HS-5 (cell line): Measurements from ENCODE around the gene ANKRA2.

Experiments
- DNase-seq: peaks from one replicate; pipeline ENCODE4 v3.0.0-alpha.2; 2012; ENCODE audit warnings: low read depth

The ANKRA2 gene

GRCh38 chr5:73565139-73565968 lies at the start of gene ANKRA2, which contains the start of gene UTP15:
Gene ANKRA2 (minus strand): TSS chr5:73565639. CDS start chr5:73562881, 2,758 bp downstream.
Gene UTP15 (plus strand): TSS chr5:73565743. CDS start chr5:73567345, 1,602 bp downstream.
- peak; percentile 91 for DNase-seq

- DNase-seq = no peak
Observed at GRCh38 chr5:73615085-73615484, 49.6 kb upstream of the ANKRA2 start.

- DNase-seq = no peak
Observed at GRCh38 chr5:73612799-73613198, 47.4 kb upstream of the ANKRA2 start.

- DNase-seq = no peak
Observed at GRCh38 chr5:73607228-73607627, 41.8 kb upstream of the ANKRA2 start.

- DNase-seq = no peak
Observed at GRCh38 chr5:73606206-73606753, 40.8 kb upstream of the ANKRA2 start.

GRCh38 chr5:73605223-73606087 lies 40.0 kb upstream of the ANKRA2 start:
- DNase-seq = no peak

GRCh38 chr5:73603998-73604397 lies 38.6 kb upstream of the ANKRA2 start:
- no peak for DNase-seq

- DNase-seq = no peak
Observed at GRCh38 chr5:73599380-73599779, 33.9 kb upstream of the ANKRA2 start.

- DNase-seq = no peak
Observed at GRCh38 chr5:73596705-73597328, 31.4 kb upstream of the ANKRA2 start.

- peak; percentile 58 for DNase-seq
Observed at GRCh38 chr5:73592551-73592950, 27.1 kb upstream of the ANKRA2 start.

- peak; percentile 67 for DNase-seq
Observed at GRCh38 chr5:73591698-73592501, 26.5 kb upstream of the ANKRA2 start.

GRCh38 chr5:73591102-73591695 lies 25.8 kb upstream of the ANKRA2 start:
- DNase-seq = peak; percentile 73

- DNase-seq = no peak
Observed at GRCh38 chr5:73587923-73588322, 22.5 kb upstream of the ANKRA2 start.

GRCh38 chr5:73582285-73583145 lies 17.1 kb upstream of the ANKRA2 start:
- DNase-seq = no peak

GRCh38 chr5:73565969-73566547 lies 619 bp upstream of the ANKRA2 start:
- DNase-seq = peak; percentile 16

GRCh38 chr5:73564675-73565074 lies 764 bp downstream of the ANKRA2 start:
- no peak for DNase-seq

- no peak for DNase-seq
Observed at GRCh38 chr5:73564018-73564417, 1.4 kb downstream of the ANKRA2 start.

- no peak for DNase-seq
Observed at GRCh38 chr5:73558950-73559349, 6.5 kb downstream of the ANKRA2 start.

- no peak for DNase-seq
Observed at GRCh38 chr5:73552642-73553041, 12.8 kb downstream of the ANKRA2 start.
